Smooth muscle cell (in vitro differentiated cells): ENCODE measurements around the gene CARD10. TPM values are rescaled to one million over a fixed set of nuclear protein-coding genes. Genes with fewer than 3 reads are reported as not detected.

Experiments
- DNase-seq: peaks from one replicate; lab custom pipeline; 2025; ENCODE audit not compliant: unreplicated experiment; lab: John Stamatoyannopoulos, UW
- H2AFZ ChIP-seq: fragments of 200-600 bp; sonication (generic); 2 replicates; pipeline ENCODE4 v1.6.0; 2016; ENCODE audit warnings: antibody characterized with exemption, low read depth, mild to moderate bottlenecking
- H3F3A ChIP-seq: fragments of 200-600 bp; sonication (generic); 2 replicates; pipeline ENCODE4 v1.6.0; 2017; ENCODE audit warnings: antibody characterized with exemption, low read depth
- H3K27ac ChIP-seq: fragments of 200-600 bp; sonication (generic); 2 replicates; pipeline ENCODE4 v1.5.1; 2016; ENCODE audit warnings: low read depth, mild to moderate bottlenecking
- H3K27me3 ChIP-seq: fragments of 200-600 bp; sonication (generic); 2 replicates; pipeline ENCODE4 v1.6.1; 2016; ENCODE audit warnings: low read depth, mild to moderate bottlenecking
- H3K36me3 ChIP-seq: fragments of 200-600 bp; sonication (generic); 2 replicates; pipeline ENCODE4 v1.5.1; 2016; ENCODE audit warnings: low read depth
- H3K4me1 ChIP-seq: fragments of 200-600 bp; sonication (generic); 2 replicates; pipeline ENCODE4 v1.5.1; 2016; ENCODE audit warnings: low read depth
- H3K4me2 ChIP-seq: fragments of 200-600 bp; sonication (generic); 2 replicates; pipeline ENCODE4 v1.6.0; 2016; ENCODE audit warnings: mild to moderate bottlenecking
- H3K4me3 ChIP-seq: fragments of 200-600 bp; sonication (generic); 2 replicates; pipeline ENCODE4 v1.5.1; 2016; ENCODE audit warnings: mild to moderate bottlenecking
- H3K79me2 ChIP-seq: fragments of 200-600 bp; sonication (generic); 2 replicates; pipeline ENCODE4 v1.6.0; 2016; ENCODE audit warnings: low read depth, mild to moderate bottlenecking
- H3K9ac ChIP-seq: fragments of 200-600 bp; sonication (generic); 2 replicates; pipeline ENCODE4 v1.6.0; 2016; ENCODE audit warnings: low read depth
- H3K9me3 ChIP-seq: fragments of 200-600 bp; sonication (generic); replicated peaks from 2 replicates; pipeline ENCODE4 v1.5.1; 2016; ENCODE audit warnings: low read depth
- H4K20me1 ChIP-seq: fragments of 200-600 bp; sonication (generic); 2 replicates; pipeline ENCODE4 v1.6.0; 2016; ENCODE audit warnings: low read depth
- CTCF ChIP-seq: fragments of 200-600 bp; sonication (generic); IDR thresholded peaks from 2 replicates; pipeline ENCODE4 v1.5.1; 2017; ENCODE audit warnings: borderline replicate concordance, mild to moderate bottlenecking, antibody characterized with exemption; ENCODE audit not compliant: insufficient read depth, poor library complexity, severe bottlenecking
- WGBS: methylation state at CpG from one replicate; pipeline ENCODE4 v1.1.7; 2016; ENCODE audit warnings: low lambda C conversion rate; 5-methylcytosine and 5-hydroxymethylcytosine counted together
- polyA plus RNA-seq: library from polyadenylated mRNA; unstranded; fragments of >200 nt; fragmentation: Nextera tagmentation; extraction: Ambion mirVana; gene quantifications from 2 replicates; pipeline ENCODE4 v1.2.1, GENCODE V29; 2016
- total RNA-seq: library from RNA; depleted of rRNA; stranded (reverse); fragments of >200 nt; gene quantifications from 2 replicates; pipeline ENCODE4 v1.2.3, GENCODE V29; 2014

Gene CARD10
- total and polyA plus RNA-seq, 2 experiments from 2014 or later = 2.3 to 6.0 TPM

- WGBS = 85% methylated on average over 11 of the region's 11 CpGs
- DNase-seq = no peak
- Histone ChIP-seq H3K27me3 (peaks cover 6% of the 10 kb centered on the region), H3K4me1 (no peaks in the 10 kb centered on the region), H3K36me3 (no peaks in the 10 kb centered on the region), H3K9me3 (no peaks in the 10 kb centered on the region), H3F3A (no peaks in the 10 kb centered on the region), H2AFZ (no peak overlapping the region), H3K27ac (no peak overlapping the region), H4K20me1 (no peaks in the 10 kb centered on the region), H3K79me2 (no peaks in the 10 kb centered on the region), H3K4me3 (no peak overlapping the region), H3K9ac (no peak overlapping the region), H3K4me2 (no peak overlapping the region)
- TF ChIP-seq CTCF = no peak
Observed at GRCh38 chr22:37474447-37475090, 44.6 kb downstream of the CARD10 start.

GRCh38 chr22:37473437-37473946, 45.7 kb downstream of the CARD10 start:
- no peaks in the 10 kb centered on the region for H3K36me3 ChIP-seq
- H3K79me2 ChIP-seq = no peaks in the 10 kb centered on the region
- H3K4me1 ChIP-seq = no peaks in the 10 kb centered on the region
- no peak for DNase-seq
- H3K4me3 ChIP-seq = no peak overlapping the region
- peaks cover 10% of the 10 kb centered on the region for H3K27me3 ChIP-seq
- no peak overlapping the region for H3K9ac ChIP-seq
- H2AFZ ChIP-seq = no peak overlapping the region
- no peaks in the 10 kb centered on the region for H4K20me1 ChIP-seq
- H3K9me3 ChIP-seq = no peaks in the 10 kb centered on the region
- H3F3A ChIP-seq = no peaks in the 10 kb centered on the region
- 89% methylated on average over 8 of the region's 8 CpGs for WGBS
- no peak for TF ChIP-seq CTCF
- no peak overlapping the region for H3K27ac ChIP-seq
- no peak overlapping the region for H3K4me2 ChIP-seq

- H3K79me2 ChIP-seq = no peaks in the 10 kb centered on the region
- no peak overlapping the region for H3K27ac ChIP-seq
- no peak overlapping the region for H3K4me3 ChIP-seq
- no peak for DNase-seq
- H2AFZ ChIP-seq = no peak overlapping the region
- no peaks in the 10 kb centered on the region for H3K36me3 ChIP-seq
- peaks cover 10% of the 10 kb centered on the region for H3K27me3 ChIP-seq
- WGBS = 36% methylated on average over 8 of the region's 8 CpGs
- H3K4me2 ChIP-seq = no peak overlapping the region
- H3K4me1 ChIP-seq = no peaks in the 10 kb centered on the region
- no peaks in the 10 kb centered on the region for H3K9me3 ChIP-seq
- peak; percentile 42 for TF ChIP-seq CTCF
- no peaks in the 10 kb centered on the region for H3F3A ChIP-seq
- no peaks in the 10 kb centered on the region for H4K20me1 ChIP-seq
- no peak overlapping the region for H3K9ac ChIP-seq
Observed at GRCh38 chr22:37472418-37473006, 46.7 kb downstream of the CARD10 start.
